GM12892 (cell line): ENCODE data around the gene ENOX1.

ENCODE experiments used
- POLR2A ChIP-seq: IDR thresholded peaks from 2 replicates; pipeline ENCODE4 v1.6.1; 2011; ENCODE audit warnings: low read depth, low read length, control low read depth
- POLR2AphosphoS5 ChIP-seq: IDR thresholded peaks from 2 replicates; pipeline ENCODE4 v1.6.1; 2011; ENCODE audit warnings: low read depth, low read length, control low read depth

- no peak for TF ChIP-seq POLR2A
- TF ChIP-seq POLR2AphosphoS5, result no peak
Measured at GRCh38 chr13:43339805-43340550, 446.8 kb downstream of the ENOX1 start.
